HCT116 (cell line): ENCODE measurements around the gene CHRNG. TPM values are rescaled to one million over a fixed set of nuclear protein-coding genes. Genes with fewer than 3 reads are reported as not detected.

Experiments used
- ATAC-seq: fragments of 200-7000 bp; cut with Tn5 transposase; 2 replicates; pipeline ENCODE4 v1.9.1; 2020; ENCODE audit warnings: mild to moderate bottlenecking, moderate library complexity
- BruUV-seq: library from RNA; stranded (reverse); fragments of 400-500 nt; replicated peaks from 2 replicates; lab custom pipeline; 2021; lab: Mats Ljungman, UMichigan
- CTCF ChIA-PET: fragments of 300-600 bp; sonication (Branson Sonifier 250); formaldehyde crosslinking; loops from one replicate; lab custom pipeline; 2021; ENCODE audit warnings: antibody characterized with exemption; lab: Charles Lee
- POLR2A ChIA-PET: fragments of 300-600, 350-600 bp; sonication (Branson Sonifier 250); formaldehyde crosslinking; loops from one replicate; lab custom pipeline; 2021; ENCODE audit warnings: antibody characterized with exemption; lab: Charles Lee
- RAD21 ChIA-PET, 2 experiments: fragments of 300-600 bp; sonication (Branson Sonifier 250); formaldehyde crosslinking; loops; one replicate each; lab custom pipeline; 2023; ENCODE audit warnings: low total read pairs in 2 of 2; ENCODE audit not compliant: uncharacterized antibody in 2 of 2, unreplicated experiment in 2 of 2, low non-redundant PET in 1 of 2; lab: Charles Lee
- DNase-seq: peaks from one replicate; pipeline ENCODE4 v3.0.0-alpha.2; 2010; ENCODE audit warnings: low read depth, low spot score
- H2AFZ ChIP-seq: fragments of 200-600 bp; shearing (Covaris generic), sonication (generic); 2 replicates; pipeline ENCODE4 v1.6.1; 2017; ENCODE audit warnings: low read depth, mixed run types, mixed read lengths, antibody characterized with exemption, low read length; ENCODE audit not compliant: poor library complexity, severe bottlenecking
- H3K27ac ChIP-seq: 2 replicates; pipeline ENCODE4 v1.5.1; 2012; ENCODE audit warnings: low read depth, low read length
- H3K27me3 ChIP-seq: fragments of 200-600 bp; sonication (generic); 2 replicates; pipeline ENCODE4 v1.6.1; 2016; ENCODE audit warnings: mixed run types, low read length, mixed read lengths; ENCODE audit not compliant: insufficient read depth
- H3K36me3 ChIP-seq, 2 experiments: fragments of 200-500 bp in 1 of 2; fragments of 200-600 bp in 1 of 2; sonication (Bioruptor generic) in 1 of 2; sonication (generic) in 1 of 2; 2 replicates each; pipeline versions ENCODE4 v1.5.1 to v1.6.1; 2014 to 2016; ENCODE audit warnings: low read length in 2 of 2, inconsistent platforms in 1 of 2, mixed read lengths in 1 of 2, mixed run types in 1 of 2; ENCODE audit not compliant: insufficient read depth in 2 of 2, control insufficient read depth in 1 of 2
- H3K4me1 ChIP-seq, 2 experiments: fragments of 200-600 bp in 1 of 2; sonication (generic) in 1 of 2; 2 replicates each; pipeline versions ENCODE4 v1.5.1 to v1.6.1; 2012 to 2017; ENCODE audit warnings: low read length in 2 of 2, inconsistent platforms in 1 of 2, mild to moderate bottlenecking in 1 of 2, mixed read lengths in 1 of 2, mixed run types in 1 of 2, moderate library complexity in 1 of 2; ENCODE audit not compliant: insufficient read depth in 2 of 2, control insufficient read depth in 1 of 2
- H3K4me2 ChIP-seq: fragments of 200-600 bp; sonication (generic); 2 replicates; pipeline ENCODE4 v1.6.1; 2017; ENCODE audit warnings: mixed run types, low read length, mixed read lengths
- H3K4me3 ChIP-seq, 2 experiments: fragments of 200-600 bp in 1 of 2; sonication (generic) in 1 of 2; replicated peaks in 1 of 2; 2 replicates each; pipeline ENCODE4 v1.5.1; 2011 to 2016; ENCODE audit warnings: low read length in 2 of 2, control low read depth in 1 of 2, low read depth in 1 of 2, mild to moderate bottlenecking in 1 of 2, mixed read lengths in 1 of 2, mixed run types in 1 of 2
- H3K79me2 ChIP-seq: fragments of 200-600 bp; sonication (generic); 2 replicates; pipeline ENCODE4 v1.6.1; 2017; ENCODE audit warnings: mild to moderate bottlenecking, mixed run types, low read length, moderate library complexity, mixed read lengths; ENCODE audit not compliant: insufficient read depth
- H3K9ac ChIP-seq: fragments of 200-600 bp; sonication (generic); 2 replicates; pipeline ENCODE4 v1.6.1; 2016; ENCODE audit warnings: low read length, mixed read lengths
- H3K9me2 ChIP-seq: fragments of 200-600 bp; sonication (generic), shearing (Covaris generic); 2 replicates; pipeline ENCODE4 v1.6.1; 2017; ENCODE audit warnings: mixed run types, mild to moderate bottlenecking, moderate library complexity; ENCODE audit not compliant: insufficient read depth
- H3K9me3 ChIP-seq, 2 experiments: fragments of 200-500 bp in 1 of 2; fragments of 200-600 bp in 1 of 2; sonication (Bioruptor generic) in 1 of 2; sonication (generic) in 1 of 2; 2 replicates each; pipeline ENCODE4 v1.6.1; 2014 to 2017; ENCODE audit warnings: low read length in 2 of 2, mixed read lengths in 2 of 2, inconsistent platforms in 1 of 2, low read depth in 1 of 2, mild to moderate bottlenecking in 1 of 2, mixed run types in 1 of 2, moderate library complexity in 1 of 2; ENCODE audit not compliant: control insufficient read depth in 1 of 2, insufficient read depth in 1 of 2
- H4K20me1 ChIP-seq: fragments of 200-600 bp; sonication (generic), shearing (Covaris generic); 2 replicates; pipeline ENCODE4 v1.6.1; 2017; ENCODE audit warnings: mixed run types, mild to moderate bottlenecking, moderate library complexity; ENCODE audit not compliant: insufficient read depth
- ATF3 ChIP-seq: IDR thresholded peaks from 2 replicates; pipeline ENCODE4 v1.6.1; 2012
- CBX3 ChIP-seq: IDR thresholded peaks from 2 replicates; pipeline ENCODE4 v1.6.1; 2012; ENCODE audit warnings: low read depth
- CEBPB ChIP-seq: IDR thresholded peaks from 2 replicates; pipeline ENCODE4 v1.6.1; 2012; ENCODE audit warnings: low read depth
- JUND ChIP-seq: IDR thresholded peaks from 2 replicates; pipeline ENCODE4 v1.6.1; 2012
- POLR2A ChIP-seq: IDR thresholded peaks from 2 replicates; pipeline ENCODE4 v1.7.0; 2011; ENCODE audit warnings: borderline replicate concordance; ENCODE audit not compliant: insufficient read depth, insufficient read length; ENCODE audit errors: extremely low read depth
- POLR2AphosphoS5 ChIP-seq: IDR thresholded peaks from 2 replicates; pipeline ENCODE4 v1.6.1; 2011; ENCODE audit warnings: mild to moderate bottlenecking, low read depth, low read length, moderate library complexity
- REST ChIP-seq: IDR thresholded peaks from 2 replicates; pipeline ENCODE4 v1.6.1; 2012; ENCODE audit warnings: low read depth
- TCF7L2 ChIP-seq: IDR thresholded peaks from 2 replicates; pipeline ENCODE4 v1.7.0; 2011; ENCODE audit warnings: borderline replicate concordance, inconsistent platforms; ENCODE audit not compliant: insufficient read depth, insufficient read length; ENCODE audit errors: extremely low read depth
- ZBTB33 ChIP-seq: IDR thresholded peaks from 2 replicates; pipeline ENCODE4 v1.6.1; 2011; ENCODE audit warnings: mild to moderate bottlenecking, low read length, moderate library complexity; ENCODE audit not compliant: insufficient replicate concordance; ENCODE audit errors: extremely low read depth
- ZFX ChIP-seq: fragments of 450-650 bp; IDR thresholded peaks from 2 replicates; pipeline ENCODE4 v1.6.1; 2017
- intact Hi-C: fragments of 100-400 bp; cut with micrococcal nuclease; formaldehyde crosslinking; loops from 2 replicates; pipeline ENCODE4 v1.10.0; 2022
- total RNA-seq: library from RNA; stranded (reverse); gene quantifications from one replicate; pipeline ENCODE4 v1.2.1, GENCODE V29; 2021; ENCODE audit not compliant: unreplicated experiment
- TF ChIP-seq, protein P1 (sequence below), 3 experiments: fragments of 200-600 bp in 1 of 3; sonication (generic) in 1 of 3; IDR thresholded peaks in 2 of 3; conservative IDR thresholded peaks in 1 of 3; 2 replicates each; pipeline ENCODE4 v1.5.1; 2012 to 2017; ENCODE audit warnings: low read depth in 2 of 3, low read length in 2 of 3, antibody characterized with exemption in 1 of 3, borderline replicate concordance in 1 of 3, control low read depth in 1 of 3, mild to moderate bottlenecking in 1 of 3, mixed read lengths in 1 of 3, mixed run types in 1 of 3, moderate library complexity in 1 of 3; ENCODE audit not compliant: insufficient read depth in 1 of 3
- TF ChIP-seq, protein P2 (sequence below): IDR thresholded peaks from 2 replicates; pipeline ENCODE4 v1.6.1; 2012

CHRNG gene
- total RNA-seq, 1 experiment from 2014 or later: not detected

- TF ChIP-seq, protein P1, sequence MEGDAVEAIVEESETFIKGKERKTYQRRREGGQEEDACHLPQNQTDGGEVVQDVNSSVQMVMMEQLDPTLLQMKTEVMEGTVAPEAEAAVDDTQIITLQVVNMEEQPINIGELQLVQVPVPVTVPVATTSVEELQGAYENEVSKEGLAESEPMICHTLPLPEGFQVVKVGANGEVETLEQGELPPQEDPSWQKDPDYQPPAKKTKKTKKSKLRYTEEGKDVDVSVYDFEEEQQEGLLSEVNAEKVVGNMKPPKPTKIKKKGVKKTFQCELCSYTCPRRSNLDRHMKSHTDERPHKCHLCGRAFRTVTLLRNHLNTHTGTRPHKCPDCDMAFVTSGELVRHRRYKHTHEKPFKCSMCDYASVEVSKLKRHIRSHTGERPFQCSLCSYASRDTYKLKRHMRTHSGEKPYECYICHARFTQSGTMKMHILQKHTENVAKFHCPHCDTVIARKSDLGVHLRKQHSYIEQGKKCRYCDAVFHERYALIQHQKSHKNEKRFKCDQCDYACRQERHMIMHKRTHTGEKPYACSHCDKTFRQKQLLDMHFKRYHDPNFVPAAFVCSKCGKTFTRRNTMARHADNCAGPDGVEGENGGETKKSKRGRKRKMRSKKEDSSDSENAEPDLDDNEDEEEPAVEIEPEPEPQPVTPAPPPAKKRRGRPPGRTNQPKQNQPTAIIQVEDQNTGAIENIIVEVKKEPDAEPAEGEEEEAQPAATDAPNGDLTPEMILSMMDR (IDR thresholded peaks at IDR 0.05 in 2 of 3, conservative IDR thresholded peaks at IDR 0.05 in 1 of 3; ENCODE audit: borderline replicate concordance in 1 of 3, insufficient read depth in 1 of 3, low read depth in 2 of 3, low read length in 2 of 3): peak; percentile 8 to 40 (median 23); a peak in 4 of 6 replicates
- TF ChIP-seq POLR2A (no peak), POLR2AphosphoS5 (no peak)
These were observed 53.4 kb downstream of the CHRNG start (continued) for GRCh38 chr2:232592772-232593395.

- CTCF ChIA-PET: no interaction called here
- no TSS peak for BruUV-seq
- DNase-seq (no peak), ATAC-seq (no peak)
- TF ChIP-seq ATF3 (no peak), ZBTB33 (no peak), REST (no peak), CBX3 (no peak), JUND (no peak), TCF7L2 (no peak), CEBPB (no peak), ZFX (no peak)
- TF ChIP-seq, protein P1 (IDR thresholded peaks at IDR 0.05 in 2 of 3, conservative IDR thresholded peaks at IDR 0.05 in 1 of 3; ENCODE audit: borderline replicate concordance in 1 of 3, insufficient read depth in 1 of 3, low read depth in 2 of 3, low read length in 2 of 3): no peak
- TF ChIP-seq, protein P2, sequence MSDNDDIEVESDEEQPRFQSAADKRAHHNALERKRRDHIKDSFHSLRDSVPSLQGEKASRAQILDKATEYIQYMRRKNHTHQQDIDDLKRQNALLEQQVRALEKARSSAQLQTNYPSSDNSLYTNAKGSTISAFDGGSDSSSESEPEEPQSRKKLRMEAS: no peak
- POLR2A ChIA-PET: interaction anchor here (1.7 kb wide), 1 partner anchor 44 kb away, joined by 3 read pairs; the partner anchor contains the start of genes EIF4E2 and TIGD1
- Histone ChIP-seq H3K27me3 (no peaks in the 10 kb centered on the region), H3K4me1 (peaks cover 22 to 31% of the 10 kb centered on the region in 2 experiments), H3K9ac (no peak overlapping the region), H3K79me2 (no peaks in the 10 kb centered on the region), H3K4me3 (no peak overlapping the region), H3K27ac (no peak overlapping the region), H2AFZ (no peak overlapping the region), H3K36me3 (no peaks in the 10 kb centered on the region), H3K9me3 (no peaks in the 10 kb centered on the region), H3K4me2 (peak overlapping the region; percentile 80), H3K9me2 (no peaks in the 10 kb centered on the region), H4K20me1 (no peaks in the 10 kb centered on the region)
- intact Hi-C loops: no loop called here
- RAD21 ChIA-PET: no interaction called here
These were observed 54.5 kb downstream of the CHRNG start for GRCh38 chr2:232593982-232594381.
